ENCODE results near the gene PON3.

DNA sequence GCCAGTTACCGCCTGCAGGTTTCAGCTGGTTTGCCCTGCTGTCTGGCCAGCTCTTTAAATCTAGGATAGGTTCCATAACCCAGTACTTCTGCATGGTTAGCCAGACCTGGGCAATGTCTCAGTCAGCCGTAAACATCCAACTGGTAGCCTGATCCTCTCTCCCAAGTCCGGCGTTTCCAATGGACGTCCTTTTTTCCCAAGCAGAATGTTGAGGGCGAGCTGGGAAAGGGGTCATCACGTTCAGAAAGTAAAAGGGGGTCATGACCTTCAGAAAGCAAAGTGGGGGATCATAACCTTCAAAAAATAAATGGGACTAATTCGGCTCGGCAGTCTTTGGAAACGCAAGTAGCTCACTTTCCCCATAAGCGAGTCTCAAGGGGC is 430 bp downstream of the PON3 start:
- TF ChIP-seq, protein P1, sequence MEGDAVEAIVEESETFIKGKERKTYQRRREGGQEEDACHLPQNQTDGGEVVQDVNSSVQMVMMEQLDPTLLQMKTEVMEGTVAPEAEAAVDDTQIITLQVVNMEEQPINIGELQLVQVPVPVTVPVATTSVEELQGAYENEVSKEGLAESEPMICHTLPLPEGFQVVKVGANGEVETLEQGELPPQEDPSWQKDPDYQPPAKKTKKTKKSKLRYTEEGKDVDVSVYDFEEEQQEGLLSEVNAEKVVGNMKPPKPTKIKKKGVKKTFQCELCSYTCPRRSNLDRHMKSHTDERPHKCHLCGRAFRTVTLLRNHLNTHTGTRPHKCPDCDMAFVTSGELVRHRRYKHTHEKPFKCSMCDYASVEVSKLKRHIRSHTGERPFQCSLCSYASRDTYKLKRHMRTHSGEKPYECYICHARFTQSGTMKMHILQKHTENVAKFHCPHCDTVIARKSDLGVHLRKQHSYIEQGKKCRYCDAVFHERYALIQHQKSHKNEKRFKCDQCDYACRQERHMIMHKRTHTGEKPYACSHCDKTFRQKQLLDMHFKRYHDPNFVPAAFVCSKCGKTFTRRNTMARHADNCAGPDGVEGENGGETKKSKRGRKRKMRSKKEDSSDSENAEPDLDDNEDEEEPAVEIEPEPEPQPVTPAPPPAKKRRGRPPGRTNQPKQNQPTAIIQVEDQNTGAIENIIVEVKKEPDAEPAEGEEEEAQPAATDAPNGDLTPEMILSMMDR (conservative IDR thresholded peaks at IDR 0.05; ENCODE audit: low read length), result no peak
- no peak for TF ChIP-seq EZH2phosphoT487 (IDR thresholded peaks at IDR 0.05; ENCODE audit: borderline replicate concordance, low read depth, low read length)

Data from OCI-LY7 (cell line).